A549 (cell line): ENCODE measurements around the gene NOTCH4.

Experiments used
- MYC ChIP-seq: IDR thresholded peaks from 2 replicates; pipeline ENCODE4 v1.6.1; 2012; ENCODE audit warnings: mild to moderate bottlenecking, inconsistent platforms, low read length, improper control_type of control experiment, borderline replicate concordance
- TF ChIP-seq, protein P1 (sequence below): fragments of 250-450 bp; sonication (Bioruptor Pico); IDR thresholded peaks from 2 replicates; pipeline ENCODE4 v1.5.0; 2021; ENCODE audit warnings: mild to moderate bottlenecking, moderate library complexity, borderline replicate concordance

DNA sequence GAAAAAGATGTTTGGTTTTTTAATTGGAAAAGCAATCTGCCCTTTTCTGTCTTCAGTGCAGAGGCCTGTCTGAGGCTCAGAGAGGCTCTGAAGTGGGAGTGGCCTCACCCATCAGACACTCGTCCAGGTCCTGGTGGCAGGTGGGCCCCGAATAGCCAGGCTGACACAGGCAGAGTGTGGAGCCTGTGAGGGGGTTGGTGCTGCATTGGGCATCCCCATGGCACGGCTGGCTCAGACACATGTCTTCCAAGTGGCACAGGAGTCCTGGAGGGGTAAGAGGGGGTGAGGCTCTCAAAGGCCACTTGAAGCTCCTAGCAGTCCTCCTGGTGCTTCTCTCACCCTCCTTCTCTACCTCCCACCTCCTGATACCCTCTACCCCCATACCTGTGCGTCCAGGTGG, 3.8 kb downstream of the NOTCH4 start:
- TF ChIP-seq MYC, result no peak
- TF ChIP-seq, protein P1, sequence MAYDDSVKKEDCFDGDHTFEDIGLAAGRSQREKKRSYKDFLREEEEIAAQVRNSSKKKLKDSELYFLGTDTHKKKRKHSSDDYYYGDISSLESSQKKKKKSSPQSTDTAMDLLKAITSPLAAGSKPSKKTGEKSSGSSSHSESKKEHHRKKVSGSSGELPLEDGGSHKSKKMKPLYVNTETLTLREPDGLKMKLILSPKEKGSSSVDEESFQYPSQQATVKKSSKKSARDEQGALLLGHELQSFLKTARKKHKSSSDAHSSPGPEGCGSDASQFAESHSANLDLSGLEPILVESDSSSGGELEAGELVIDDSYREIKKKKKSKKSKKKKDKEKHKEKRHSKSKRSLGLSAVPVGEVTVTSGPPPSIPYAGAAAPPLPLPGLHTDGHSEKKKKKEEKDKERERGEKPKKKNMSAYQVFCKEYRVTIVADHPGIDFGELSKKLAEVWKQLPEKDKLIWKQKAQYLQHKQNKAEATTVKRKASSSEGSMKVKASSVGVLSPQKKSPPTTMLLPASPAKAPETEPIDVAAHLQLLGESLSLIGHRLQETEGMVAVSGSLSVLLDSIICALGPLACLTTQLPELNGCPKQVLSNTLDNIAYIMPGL (CRISPR knock-in tag), result no peak
